Melanocyte of skin (primary cell): ENCODE data around the gene PPIP5K1. TPM values are rescaled to one million over a fixed set of nuclear protein-coding genes. Genes with fewer than 3 reads are reported as not detected.

Source experiments
- small RNA-seq, 2 donors: library from RNA; depleted of rRNA; stranded (forward); fragments of <200 nt; gene quantifications; one replicate each; pipeline ENCODE3, GENCODE V24; 2012
- total RNA-seq, 2 donors: library from RNA; depleted of rRNA; stranded (reverse); fragments of >200 nt; gene quantifications; 2 replicates each; pipeline ENCODE4 v1.2.3, GENCODE V29; 2012

PPIP5K1 gene
- total RNA-seq, result 10 to 100 TPM; 13.0 to 18.2 TPM

GRCh38 chr15:43589778-43590466 is at the start of gene PPIP5K1:
TSS of gene PPIP5K1 (minus strand) at chr15:43590208. CDS start at chr15:43584504, 5,704 bp downstream.

GRCh38 chr15:43618700-43619099 is 28.7 kb upstream of the PPIP5K1 start, which contains the start of gene STRC:
TSS of gene STRC (minus strand) at chr15:43618800. CDS start at chr15:43618722, 78 bp downstream.

GRCh38 chr15:43593328-43594190 is 3.6 kb upstream of the PPIP5K1 start, which contains the start of gene CKMT1B:
TSS of gene CKMT1B (plus strand) at chr15:43594027. CDS start at chr15:43594219, 192 bp downstream.

GRCh38 chr15:43517354-43518196 is 72.4 kb downstream of the PPIP5K1 start, which contains the start of gene MAP1A:
TSS of gene MAP1A (plus strand) at chr15:43517608. CDS start at chr15:43521474, 3,866 bp downstream.

GRCh38 chr15:43492673-43493601 is 97.1 kb downstream of the PPIP5K1 start, which contains the start of gene TP53BP1:
TSS of gene TP53BP1 (minus strand) at chr15:43493156. CDS start at chr15:43493043, 113 bp downstream.

Small RNAs within 50 kb of the gene (small RNA-seq; reads per million reads assigned to genes)
- gene RNU6-554P, result 0 reads per million in 2 donors
- 0 reads per million in 2 donors for gene RNU6-610P

Other genes with a start within 250 kb of the PPIP5K1 start
- gene ZSCAN29, start 219.2 kb downstream of the PPIP5K1 start, total RNA-seq, result 10 to 100 TPM; 32.6 to 37.9 TPM
- gene TUBGCP4, start 219.1 kb downstream of the PPIP5K1 start, total RNA-seq, result 10 to 100 TPM; 12.4 to 20.0 TPM
- 10 to 100 TPM; 43.0 to 43.6 TPM for gene TP53BP1, start 97.1 kb downstream of the PPIP5K1 start, total RNA-seq
- 1 to 10 TPM; 2.3 to 4.8 TPM for gene MAP1A, start 72.6 kb downstream of the PPIP5K1 start, total RNA-seq
- gene CKMT1B, start 3.8 kb upstream of the PPIP5K1 start, total RNA-seq, result not detected
- under 1 TPM in 1 of 2 donors, not detected in 1; 0.69 TPM for gene STRC, start 28.6 kb upstream of the PPIP5K1 start, total RNA-seq
- 1 to 10 TPM in 1 of 2 donors, under 1 TPM in 1; 0.67 to 1.4 TPM for gene CATSPER2, start 58.6 kb upstream of the PPIP5K1 start, total RNA-seq
- not detected for gene CKMT1A, start 103.7 kb upstream of the PPIP5K1 start, total RNA-seq
- 100 to 1,000 TPM in 1 of 2 donors, 10 to 100 TPM in 1; 81.6 to 126 TPM for gene PDIA3, start 156.2 kb upstream of the PPIP5K1 start, total RNA-seq
- 1 to 10 TPM; 1.7 to 2.0 TPM for gene ELL3, start 186.8 kb upstream of the PPIP5K1 start, total RNA-seq
- gene SERF2, start 202.1 kb upstream of the PPIP5K1 start, total RNA-seq, result 100 to 1,000 TPM; 235 to 259 TPM
- gene SERINC4, start 210.0 kb upstream of the PPIP5K1 start, total RNA-seq, result under 1 TPM in 1 of 2 donors, not detected in 1; under 0.01 TPM
- gene HYPK, start 210.4 kb upstream of the PPIP5K1 start, total RNA-seq, result 1 to 10 TPM; 3.4 to 6.0 TPM
- 10 to 100 TPM; 16.5 to 26.6 TPM for gene MFAP1, start 234.5 kb upstream of the PPIP5K1 start, total RNA-seq
- gene WDR76, start 236.8 kb upstream of the PPIP5K1 start, total RNA-seq, result 10 to 100 TPM in 1 of 2 donors, 1 to 10 TPM in 1; 7.9 to 20.6 TPM